Measurements from ENCODE around the gene IRX3. TPM values are rescaled to one million over a fixed set of nuclear protein-coding genes. Genes with fewer than 3 reads are reported as not detected.

Gene IRX3
- total RNA-seq, 1 donor from 2014 or later: 94.4 TPM

DNA sequence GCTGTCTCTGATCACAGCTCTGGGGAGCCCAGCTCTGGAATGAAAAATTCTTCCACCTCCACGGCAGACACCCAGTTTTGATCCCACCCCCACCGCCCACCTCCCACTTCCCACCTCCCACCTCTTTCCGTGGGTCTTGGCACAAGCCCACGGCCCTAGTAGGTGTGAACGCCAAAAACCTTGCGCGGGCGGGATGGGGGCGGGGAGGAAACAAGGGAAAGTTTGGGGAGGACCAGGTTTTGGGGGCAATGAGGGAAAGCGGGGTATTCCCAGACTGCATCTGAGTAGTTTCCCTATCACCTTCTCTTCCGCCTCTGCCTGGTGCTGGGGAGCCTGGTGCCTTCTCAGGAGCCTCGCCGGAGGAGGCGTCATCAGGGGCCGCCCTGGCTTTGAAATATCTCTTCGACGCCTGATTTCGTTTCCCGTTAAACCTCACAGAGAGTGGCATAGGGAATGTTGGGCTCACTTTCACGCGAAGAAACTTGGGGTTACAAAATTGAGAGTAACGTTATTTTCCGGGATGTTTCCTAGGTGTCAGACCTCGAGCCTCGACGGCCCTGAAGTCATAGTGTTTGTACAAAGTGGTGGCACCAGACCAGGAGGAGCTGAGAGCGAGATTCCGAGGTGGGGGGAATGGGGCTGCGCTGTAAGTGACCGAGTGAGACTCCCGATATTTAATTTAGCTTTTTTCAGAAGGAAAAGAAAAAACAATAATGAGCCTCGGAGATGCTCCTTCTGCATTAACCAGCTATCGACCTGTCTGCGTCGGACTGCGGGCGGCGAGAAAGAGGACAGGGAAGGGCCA, 1.6 kb upstream of the IRX3 start:
- H3K27ac ChIP-seq (replicated peaks): no peak overlapping the region
- DNase-seq: no peak
- TF ChIP-seq CTCF (IDR thresholded peaks at IDR 0.05; ENCODE audit: borderline replicate concordance): no peak
- intact Hi-C loops (cut with micrococcal nuclease): loop anchor here (10.0 kb wide), 1 partner anchor 527 kb away; no protein-coding TSS in a partner anchor
- H3K4me1 ChIP-seq: peaks cover 42% of the 10 kb centered on the region
- peaks cover 71% of the 10 kb centered on the region for H3K27me3 ChIP-seq (ENCODE audit: low read depth)
- H3K36me3 ChIP-seq: peaks cover 11% of the 10 kb centered on the region
- H3K4me3 ChIP-seq: peak overlapping the region; percentile 83
- no peaks in the 10 kb centered on the region for H3K9me3 ChIP-seq (replicated peaks)

- intact Hi-C loops (cut with micrococcal nuclease): loop anchor here (10.0 kb wide), 1 partner anchor 527 kb away; no protein-coding TSS in a partner anchor
- peak overlapping the region; percentile 93 for H3K27ac ChIP-seq (replicated peaks)
- H3K4me1 ChIP-seq: peaks cover 49% of the 10 kb centered on the region
- no peak for TF ChIP-seq CTCF (IDR thresholded peaks at IDR 0.05; ENCODE audit: borderline replicate concordance)
- H3K4me3 ChIP-seq: peak overlapping the region; percentile 83
- peaks cover 77% of the 10 kb centered on the region for H3K27me3 ChIP-seq (ENCODE audit: low read depth)
- DNase-seq: peak; percentile 58
- H3K36me3 ChIP-seq: peaks cover 11% of the 10 kb centered on the region
- H3K9me3 ChIP-seq (replicated peaks): no peaks in the 10 kb centered on the region
These were observed 793 bp upstream of the IRX3 start for GRCh38 chr16:54287131-54288029.

DNA sequence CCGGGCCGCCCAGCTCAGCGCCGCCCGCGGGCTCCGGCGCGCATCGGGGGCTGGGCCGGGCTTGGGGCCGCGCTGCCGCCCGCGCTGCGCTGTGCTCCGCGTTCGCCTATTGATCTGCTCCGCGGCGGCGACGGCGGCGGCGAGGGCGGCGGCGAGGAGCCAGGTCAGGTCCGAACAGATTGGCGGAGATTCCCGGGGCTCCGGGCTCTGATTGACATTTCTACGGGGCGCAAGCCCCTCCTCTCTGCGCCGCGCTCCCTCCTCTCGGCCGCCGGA, 559 bp downstream of the IRX3 start:
- intact Hi-C loops (cut with micrococcal nuclease): loop anchor here (10.0 kb wide), 1 partner anchor 529 kb away; no protein-coding TSS in a partner anchor
- Histone ChIP-seq H3K9me3 (replicated peaks) (no peaks in the 10 kb centered on the region), H3K27me3 (ENCODE audit: low read depth) (peaks cover 76% of the 10 kb centered on the region), H3K27ac (replicated peaks) (peak overlapping the region; percentile 93), H3K4me1 (peaks cover 56% of the 10 kb centered on the region), H3K4me3 (peak overlapping the region; percentile 83), H3K36me3 (peaks cover 11% of the 10 kb centered on the region)
- DNase-seq: no peak
- TF ChIP-seq CTCF (IDR thresholded peaks at IDR 0.05; ENCODE audit: borderline replicate concordance): no peak

DNA sequence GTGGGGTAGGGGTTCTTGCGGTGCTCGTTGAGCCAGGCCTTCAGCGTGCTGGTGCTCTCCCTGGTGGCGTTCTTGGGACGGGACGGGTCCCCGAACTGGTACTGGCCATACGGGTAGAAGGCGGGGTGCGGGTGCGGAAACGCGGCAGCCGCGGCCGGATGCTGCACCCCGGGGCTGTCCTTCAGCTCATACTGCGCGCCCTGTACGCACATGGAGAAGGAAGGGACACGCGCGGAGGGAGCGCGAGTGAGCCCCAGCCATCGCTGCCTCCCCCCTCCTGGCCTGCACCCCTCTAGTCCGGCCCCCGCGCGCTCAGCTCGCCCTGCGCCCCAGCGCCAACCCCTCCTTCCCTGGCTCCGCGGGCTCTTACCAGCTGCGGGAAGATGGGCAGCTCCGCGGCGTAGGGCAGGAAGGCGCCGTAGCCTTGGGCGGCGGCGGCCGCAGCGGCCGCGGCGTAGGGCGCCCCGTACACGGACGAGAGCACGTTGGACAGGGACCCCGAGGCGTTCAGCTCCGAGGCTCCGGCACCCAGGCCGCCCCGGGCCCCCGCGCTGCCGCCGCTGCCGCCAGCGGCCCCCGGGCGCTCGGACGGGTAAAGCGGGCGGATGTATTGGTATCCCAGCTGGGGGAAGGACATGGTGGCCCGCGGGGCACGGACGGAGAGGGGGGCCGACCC, 1.0 kb downstream of the IRX3 start:
- Histone ChIP-seq H3K27me3 (ENCODE audit: low read depth) (peaks cover 72% of the 10 kb centered on the region), H3K9me3 (replicated peaks) (no peaks in the 10 kb centered on the region), H3K4me1 (peaks cover 56% of the 10 kb centered on the region), H3K36me3 (peaks cover 11% of the 10 kb centered on the region), H3K4me3 (peak overlapping the region; percentile 83), H3K27ac (replicated peaks) (peak overlapping the region; percentile 93)
- TF ChIP-seq CTCF (IDR thresholded peaks at IDR 0.05; ENCODE audit: borderline replicate concordance): peak; percentile 29
- peak; percentile 51 for DNase-seq
- intact Hi-C loops (cut with micrococcal nuclease): loop anchor here (10.0 kb wide), 1 partner anchor 529 kb away; no protein-coding TSS in a partner anchor

DNA sequence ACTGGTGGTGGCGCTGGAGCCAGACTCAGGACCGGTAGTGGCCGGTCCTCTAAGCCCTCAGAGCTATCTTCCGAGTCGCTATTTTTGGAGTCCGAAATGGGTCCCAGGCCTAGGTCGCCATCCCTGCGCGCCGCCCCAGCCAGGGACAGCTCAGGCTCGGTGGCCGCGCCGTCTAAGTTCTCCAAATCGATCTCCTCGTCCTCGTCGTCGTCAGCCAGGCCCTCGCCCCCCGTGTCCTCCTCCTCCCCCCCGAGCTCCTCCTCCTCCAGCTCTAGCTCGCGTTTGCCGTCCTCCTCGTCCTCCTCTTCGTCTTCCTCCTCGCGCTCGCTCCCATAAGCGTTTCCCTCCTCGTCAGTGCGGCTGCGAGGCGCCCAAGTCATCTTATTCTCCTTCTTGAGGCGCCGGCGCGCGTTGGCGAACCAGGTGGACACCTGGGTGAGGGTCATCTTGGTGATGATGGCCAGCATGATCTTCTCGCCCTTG, 1.6 kb downstream of the IRX3 start:
- H3K4me1 ChIP-seq: peaks cover 56% of the 10 kb centered on the region
- H3K36me3 ChIP-seq: peaks cover 11% of the 10 kb centered on the region
- H3K4me3 ChIP-seq: peak overlapping the region; percentile 83
- intact Hi-C loops (cut with micrococcal nuclease): loop anchor here (10.0 kb wide), 1 partner anchor 530 kb away; no protein-coding TSS in a partner anchor
- H3K27me3 ChIP-seq (ENCODE audit: low read depth): peaks cover 66% of the 10 kb centered on the region
- TF ChIP-seq CTCF (IDR thresholded peaks at IDR 0.05; ENCODE audit: borderline replicate concordance): no peak
- H3K9me3 ChIP-seq (replicated peaks): no peaks in the 10 kb centered on the region
- DNase-seq: no peak
- H3K27ac ChIP-seq (replicated peaks): peak overlapping the region; percentile 93
